GM21529 (cell line): ENCODE results near the gene UBE2G2.

Experiments
- ATAC-seq: cut with Tn5 transposase; IDR thresholded peaks from one replicate; pipeline ENCODE4 v1.9.1; 2021; ENCODE audit not compliant: unreplicated experiment

Gene UBE2G2

GRCh38 chr21:44816761-44817505, 15.3 kb upstream of the UBE2G2 start:
- ATAC-seq: no peak

GRCh38 chr21:44815852-44816628, 14.4 kb upstream of the UBE2G2 start:
- no peak for ATAC-seq

GRCh38 chr21:44815225-44815624, 13.6 kb upstream of the UBE2G2 start:
- ATAC-seq: no peak

- no peak for ATAC-seq
Observed at GRCh38 chr21:44814498-44815023, 12.9 kb upstream of the UBE2G2 start.

GRCh38 chr21:44813727-44814126, 12.1 kb upstream of the UBE2G2 start:
- ATAC-seq: no peak

GRCh38 chr21:44813149-44813548, 11.5 kb upstream of the UBE2G2 start:
- no peak for ATAC-seq

GRCh38 chr21:44812640-44813039, 11.0 kb upstream of the UBE2G2 start:
- ATAC-seq: no peak

GRCh38 chr21:44810779-44811178, 9.2 kb upstream of the UBE2G2 start:
- ATAC-seq: no peak

GRCh38 chr21:44805859-44806258, 4.2 kb upstream of the UBE2G2 start:
- no peak for ATAC-seq

GRCh38 chr21:44805226-44805625, 3.6 kb upstream of the UBE2G2 start:
- ATAC-seq: no peak

- ATAC-seq: no peak
Observed at GRCh38 chr21:44804762-44805161, 3.1 kb upstream of the UBE2G2 start.

- no peak for ATAC-seq
Observed at GRCh38 chr21:44803651-44804050, 2.0 kb upstream of the UBE2G2 start.

- ATAC-seq: peak; percentile 9
Observed at GRCh38 chr21:44802396-44803153, 955 bp upstream of the UBE2G2 start.

GRCh38 chr21:44800971-44801467, 601 bp downstream of the UBE2G2 start:
- peak; percentile 41 for ATAC-seq

- ATAC-seq: no peak
Observed at GRCh38 chr21:44800103-44800502, 1.5 kb downstream of the UBE2G2 start.

- no peak for ATAC-seq
Observed at GRCh38 chr21:44799646-44800045, 2.0 kb downstream of the UBE2G2 start.

GRCh38 chr21:44797775-44798174, 3.8 kb downstream of the UBE2G2 start:
- no peak for ATAC-seq

GRCh38 chr21:44795342-44795741, 6.3 kb downstream of the UBE2G2 start:
- ATAC-seq: no peak

- ATAC-seq: no peak
Observed at GRCh38 chr21:44793592-44794374, 7.8 kb downstream of the UBE2G2 start.
